NCI-H146 (cell line): ENCODE measurements around the gene SMOC1.

Experiments used
- DNase-seq: peaks from one replicate; lab custom pipeline; 2025; lab: John Stamatoyannopoulos, UW

Gene SMOC1

DNA sequence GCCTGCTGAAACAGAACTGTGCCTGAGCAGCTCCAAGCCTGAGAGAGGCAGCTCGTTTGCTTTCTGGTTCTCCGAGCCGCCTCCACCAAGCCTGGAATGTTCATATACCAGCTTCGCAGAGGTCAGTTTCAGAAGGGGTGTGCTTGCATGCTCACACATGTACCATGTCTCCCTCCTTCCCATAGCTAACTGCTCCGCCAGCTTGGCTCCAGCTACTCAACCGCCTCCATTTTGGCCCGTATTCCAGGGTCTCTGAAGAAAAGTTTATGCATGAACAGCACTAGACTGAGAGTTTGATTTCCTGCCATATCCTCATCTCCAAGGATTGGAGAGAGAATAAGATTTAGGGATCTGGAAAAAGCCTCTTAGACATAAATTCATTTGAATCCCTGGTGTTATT lies 103.7 kb downstream of the SMOC1 start:
- no peak for DNase-seq

DNA sequence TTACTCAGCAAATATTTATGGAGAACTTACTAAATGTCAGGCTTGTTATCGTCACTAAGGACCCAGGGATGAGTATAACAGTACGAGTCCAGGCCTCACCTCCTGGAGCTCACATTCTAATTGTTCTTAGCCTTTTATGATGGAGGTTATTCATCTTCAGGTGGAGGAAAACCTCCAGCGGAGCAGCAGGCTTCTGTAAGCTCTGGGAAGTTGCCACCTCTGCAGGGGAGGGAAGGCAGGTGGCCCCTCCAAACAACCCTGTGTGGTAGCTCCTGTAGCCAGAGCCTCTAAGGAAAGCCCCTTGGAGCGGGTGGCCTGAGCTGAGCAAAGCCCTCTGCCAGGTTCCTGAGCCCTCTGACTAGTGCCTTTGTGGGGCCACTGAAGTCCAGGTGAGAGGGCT lies 104.1 kb downstream of the SMOC1 start:
- no peak for DNase-seq

DNA sequence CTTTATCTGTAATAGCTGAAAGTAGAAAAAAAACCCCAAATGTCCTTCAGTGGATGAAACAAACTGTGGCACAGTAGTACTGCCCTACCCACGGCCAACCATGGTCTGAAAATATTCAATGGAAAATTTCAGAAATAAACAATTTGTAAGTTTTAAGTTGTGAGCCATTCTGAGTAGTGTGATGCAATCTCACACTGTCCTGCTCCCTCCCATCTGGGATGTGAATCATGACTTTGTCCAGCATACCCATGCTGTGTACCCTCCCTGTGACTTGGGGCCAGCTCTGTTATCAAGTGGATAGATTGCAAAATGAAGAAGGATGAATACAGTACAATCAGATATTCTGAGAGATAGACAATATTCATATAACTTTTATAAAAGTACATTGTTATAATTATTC lies 106.2 kb downstream of the SMOC1 start:
- DNase-seq: no peak

DNA sequence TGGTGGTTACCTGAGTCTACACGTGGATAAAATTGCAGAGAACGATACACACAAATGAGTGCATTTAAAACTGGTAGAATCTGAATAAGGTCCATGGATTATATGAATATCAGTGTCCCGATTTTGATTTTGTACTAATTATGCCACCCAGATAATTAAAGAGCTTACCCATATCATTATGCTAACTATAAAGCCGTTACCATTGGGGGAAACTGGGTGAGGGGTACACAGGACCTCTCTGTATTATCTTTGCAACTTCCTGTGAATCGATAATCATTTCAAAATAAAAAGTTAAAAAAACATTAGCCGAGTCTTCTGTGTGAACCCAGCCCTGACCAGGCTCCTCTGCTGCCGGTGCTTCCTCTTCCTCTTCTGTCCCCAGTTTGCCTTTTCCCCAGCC lies 107.1 kb downstream of the SMOC1 start:
- DNase-seq: no peak

DNA sequence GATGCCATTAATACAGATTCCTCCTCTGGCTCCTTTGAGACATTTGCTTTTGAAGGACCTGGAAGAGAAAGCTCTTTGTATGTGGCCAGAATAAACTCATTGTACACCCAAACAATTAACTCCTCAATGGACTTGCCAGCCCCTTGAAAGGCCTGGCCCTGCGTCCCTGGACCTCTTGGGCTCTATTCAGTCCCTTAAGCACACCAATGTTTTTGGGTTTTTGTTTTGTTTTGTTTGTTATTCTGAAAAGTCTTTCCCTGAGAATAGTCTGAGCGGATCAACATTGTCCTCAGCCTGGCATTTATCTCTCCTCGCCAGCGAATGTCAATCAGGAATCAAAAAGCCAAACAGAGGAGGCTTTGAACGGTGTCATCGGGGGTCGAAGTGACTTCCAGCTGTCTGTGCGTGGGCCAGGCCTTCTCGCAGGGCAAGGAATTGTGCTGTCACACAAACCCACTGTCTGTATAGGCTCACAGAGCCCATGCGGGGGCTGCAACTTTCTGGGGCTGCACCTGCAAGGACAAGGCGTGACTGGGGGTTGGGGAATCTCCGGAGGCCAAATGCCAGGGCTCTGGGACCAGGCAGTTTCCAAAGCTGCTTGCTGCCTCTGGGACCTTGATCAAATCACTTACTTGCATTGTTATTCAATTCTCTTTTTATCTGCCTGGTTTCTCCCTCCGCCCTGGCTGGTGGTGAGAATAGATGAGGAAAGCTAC lies 108.3 kb downstream of the SMOC1 start:
- no peak for DNase-seq

DNA sequence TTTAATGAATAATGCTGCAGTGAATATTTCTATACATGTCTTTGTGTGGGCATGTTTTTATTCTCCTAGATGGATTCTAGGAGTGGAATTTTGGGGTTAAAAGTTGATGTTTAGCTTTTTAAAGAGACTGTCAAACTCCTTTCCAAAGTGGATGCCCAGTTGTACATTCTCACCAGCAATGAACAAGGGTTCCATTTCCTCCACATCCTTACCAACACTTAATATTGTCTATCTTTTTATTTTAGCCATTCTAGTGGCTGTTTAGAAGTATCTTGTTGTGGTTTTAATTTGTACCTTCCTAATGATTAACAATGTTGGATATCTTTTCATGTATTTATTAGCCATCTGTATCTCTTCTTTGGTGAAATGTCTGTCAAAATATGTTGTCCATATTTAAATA lies 109.8 kb downstream of the SMOC1 start:
- no peak for DNase-seq

DNA sequence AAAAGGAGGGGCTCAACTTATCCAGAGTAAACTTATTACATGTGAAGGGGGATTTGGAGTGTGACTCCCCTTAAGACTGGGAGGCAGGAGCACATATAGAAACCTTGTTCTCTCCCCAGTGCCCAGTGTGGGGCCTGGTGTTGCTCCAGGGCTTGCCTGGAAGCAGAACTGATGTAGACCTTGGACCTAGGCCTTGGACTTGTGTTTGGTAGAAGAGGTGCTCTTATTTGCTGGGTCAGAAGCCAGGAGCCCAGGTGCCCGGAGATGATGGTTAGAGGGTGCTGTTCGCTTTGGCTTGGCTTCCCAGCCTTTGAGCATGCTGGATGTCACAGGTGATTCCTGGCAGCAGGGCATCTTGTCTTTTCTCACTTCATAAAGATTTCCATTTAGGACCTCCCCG lies 110.4 kb downstream of the SMOC1 start:
- no peak for DNase-seq

DNA sequence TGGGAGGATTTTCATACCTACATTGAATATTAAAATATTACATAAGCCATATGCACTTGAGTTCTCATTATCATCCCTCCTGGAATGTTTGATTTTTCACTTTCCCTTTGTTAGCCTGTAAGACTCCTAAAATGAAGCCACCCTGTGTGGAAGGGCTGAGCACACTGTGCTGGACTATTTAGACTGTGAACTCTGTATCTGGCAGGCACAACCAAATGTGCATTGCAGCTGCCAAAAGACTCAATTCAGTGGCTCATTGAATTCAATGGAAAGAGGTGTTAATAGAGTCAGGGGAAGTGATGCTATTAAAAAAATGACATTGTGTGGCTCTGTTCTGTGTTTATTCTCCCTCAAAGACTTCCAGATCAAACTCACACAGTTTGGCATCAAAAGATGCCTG lies 111.1 kb downstream of the SMOC1 start:
- no peak for DNase-seq

DNA sequence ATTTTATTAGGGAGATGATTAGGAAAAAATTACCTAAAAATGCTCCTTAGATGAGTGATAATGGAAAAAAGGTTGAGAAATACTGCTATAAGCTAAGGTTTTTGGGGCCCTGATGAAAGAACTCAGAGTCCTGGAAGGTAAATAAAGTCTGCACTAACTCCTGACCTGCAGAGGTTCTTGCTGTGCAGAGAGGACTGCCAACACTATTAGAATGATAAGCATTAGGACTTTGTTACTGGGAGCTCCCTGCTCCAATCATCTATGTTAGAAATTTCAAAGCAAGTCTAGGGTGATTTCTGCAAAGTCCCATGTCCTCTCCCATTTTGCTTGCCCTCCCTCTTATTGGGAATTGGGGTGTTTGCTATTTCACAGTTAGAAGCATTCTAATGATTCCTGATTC lies 112.2 kb downstream of the SMOC1 start:
- DNase-seq: no peak

DNA sequence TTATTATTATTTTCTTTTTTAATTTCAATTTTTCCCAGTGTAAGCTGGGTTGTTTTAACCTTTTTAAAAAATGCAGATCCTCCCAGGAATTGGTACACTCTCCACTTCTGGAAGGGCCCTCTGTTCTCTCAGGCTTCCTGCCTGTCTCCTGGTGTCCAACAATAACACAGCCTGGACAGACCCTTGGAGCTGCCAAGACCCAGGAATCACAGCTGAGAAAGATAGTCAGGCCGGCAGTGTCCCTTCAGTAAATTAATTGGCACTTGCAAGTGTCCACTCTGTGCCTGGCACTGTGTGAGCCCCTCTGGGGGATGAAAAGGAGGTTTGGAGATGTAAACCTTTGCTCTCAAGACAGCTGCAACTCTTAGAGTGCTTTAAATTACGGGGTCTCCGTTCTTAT lies 113.3 kb downstream of the SMOC1 start:
- DNase-seq: no peak

DNA sequence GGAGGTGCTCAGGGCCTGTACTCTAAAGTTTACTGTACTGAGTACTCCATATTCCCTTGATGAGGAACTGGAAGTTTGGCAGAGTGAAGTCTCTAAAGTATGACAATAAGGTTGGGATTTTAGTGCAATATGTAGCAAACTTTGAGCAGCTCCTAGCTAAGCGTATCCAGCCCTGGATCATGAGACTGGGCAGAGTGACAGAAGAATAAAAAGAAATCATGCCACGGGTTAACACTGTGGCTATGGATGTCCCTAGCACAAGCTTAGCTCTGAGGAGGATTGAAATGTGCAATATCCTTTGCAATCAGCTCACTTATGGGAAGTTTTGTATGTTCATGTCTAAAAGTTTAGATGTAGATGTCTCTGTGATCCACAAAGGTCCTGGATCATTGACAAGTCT lies 114.1 kb downstream of the SMOC1 start:
- DNase-seq: no peak

DNA sequence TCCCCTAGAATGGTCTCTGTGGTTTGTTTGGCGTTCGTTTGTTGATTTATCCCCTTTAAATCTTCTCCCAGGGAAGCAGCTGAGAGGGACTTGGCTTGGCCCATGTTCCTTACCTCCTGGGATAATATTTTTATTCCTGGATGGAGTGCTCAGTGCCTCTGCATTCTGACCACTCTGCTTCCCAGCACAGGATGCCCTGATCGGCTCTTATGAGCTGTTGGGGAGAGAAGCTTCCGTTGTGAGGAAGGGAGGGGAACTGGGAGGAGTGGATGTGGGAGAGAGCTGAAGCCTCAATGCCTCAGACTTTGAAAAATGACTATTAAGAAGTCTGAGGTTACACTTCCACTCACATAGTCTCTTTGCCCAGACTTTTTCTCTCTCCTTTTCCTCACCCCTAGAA lies 114.8 kb downstream of the SMOC1 start:
- DNase-seq: no peak

DNA sequence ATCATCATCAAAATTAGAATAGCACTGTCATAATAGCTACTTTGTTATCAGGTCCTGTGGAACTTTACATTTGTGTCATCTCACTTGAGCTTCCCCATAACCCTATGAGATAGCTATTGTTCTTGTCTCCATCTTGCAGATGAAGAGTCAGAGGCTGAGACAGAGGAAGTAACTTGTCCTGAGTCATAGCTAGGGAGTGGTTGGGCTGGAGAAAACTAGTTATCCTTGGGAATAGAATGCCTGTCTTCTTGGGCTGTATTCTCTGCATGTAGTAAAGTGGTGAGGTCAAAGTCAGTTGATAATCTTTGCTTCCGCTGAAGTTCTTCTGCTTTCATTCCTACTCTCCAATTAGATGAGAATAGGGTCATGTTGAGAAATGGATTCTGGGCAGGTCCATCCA lies 117.0 kb downstream of the SMOC1 start:
- DNase-seq: no peak

DNA sequence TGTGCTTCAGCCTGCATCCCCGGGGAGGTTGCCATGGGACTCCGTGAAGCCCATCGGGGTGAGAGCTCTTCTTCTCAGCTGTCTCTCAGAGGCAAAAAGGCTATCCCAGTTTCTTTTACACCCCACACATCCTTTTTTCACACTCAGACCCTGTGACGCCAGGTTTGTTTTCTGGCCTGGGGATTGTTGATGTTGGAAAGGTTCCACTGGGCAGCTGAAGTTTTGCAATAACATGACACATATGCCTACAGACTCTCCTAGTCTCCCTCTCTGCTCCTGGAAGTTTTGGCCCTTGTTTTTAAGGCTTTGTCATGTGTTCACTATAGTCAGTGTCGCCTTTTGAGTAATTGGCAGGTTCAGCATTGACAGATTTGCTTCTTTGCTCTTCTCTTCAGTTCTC lies 118.6 kb downstream of the SMOC1 start:
- no peak for DNase-seq

DNA sequence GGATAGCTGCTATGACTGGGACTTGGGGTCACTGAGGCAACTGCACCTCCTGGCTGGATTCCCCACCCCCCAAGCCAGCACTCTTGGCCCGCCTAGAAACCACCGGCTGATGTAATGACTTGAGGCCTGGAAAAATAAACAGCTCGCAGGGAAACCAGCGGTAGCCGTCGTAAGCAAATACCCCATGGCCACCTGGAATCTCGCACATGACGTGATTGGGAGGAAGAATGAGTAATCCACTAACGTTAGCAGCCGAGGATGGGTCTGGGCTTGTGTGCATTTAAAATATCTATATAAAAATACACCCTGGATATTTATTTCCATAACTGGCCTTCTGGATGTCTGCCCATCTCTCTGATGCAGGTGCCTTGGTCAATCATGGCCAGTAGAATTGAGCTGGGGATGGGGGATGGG lies 120.1 kb downstream of the SMOC1 start:
- peak; percentile 94 for DNase-seq

DNA sequence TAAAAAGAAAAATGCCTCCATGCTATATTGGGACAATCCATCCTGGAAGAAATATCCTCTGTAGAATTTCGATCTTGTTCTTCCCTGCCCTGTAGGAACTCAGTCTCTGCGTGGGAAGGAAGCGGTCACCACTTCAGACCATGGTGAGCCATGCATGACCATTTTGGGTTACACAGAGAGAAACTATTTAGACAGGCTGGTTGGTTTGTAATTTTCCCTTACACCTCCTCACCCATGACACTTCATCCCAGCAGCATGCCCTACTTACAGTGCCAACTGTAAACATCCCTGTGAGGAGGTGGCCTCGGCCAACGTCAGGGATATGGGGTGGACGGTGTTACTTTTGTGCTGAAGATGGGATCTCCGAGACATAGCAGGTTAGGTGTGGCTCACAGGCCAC lies 121.4 kb downstream of the SMOC1 start:
- no peak for DNase-seq

DNA sequence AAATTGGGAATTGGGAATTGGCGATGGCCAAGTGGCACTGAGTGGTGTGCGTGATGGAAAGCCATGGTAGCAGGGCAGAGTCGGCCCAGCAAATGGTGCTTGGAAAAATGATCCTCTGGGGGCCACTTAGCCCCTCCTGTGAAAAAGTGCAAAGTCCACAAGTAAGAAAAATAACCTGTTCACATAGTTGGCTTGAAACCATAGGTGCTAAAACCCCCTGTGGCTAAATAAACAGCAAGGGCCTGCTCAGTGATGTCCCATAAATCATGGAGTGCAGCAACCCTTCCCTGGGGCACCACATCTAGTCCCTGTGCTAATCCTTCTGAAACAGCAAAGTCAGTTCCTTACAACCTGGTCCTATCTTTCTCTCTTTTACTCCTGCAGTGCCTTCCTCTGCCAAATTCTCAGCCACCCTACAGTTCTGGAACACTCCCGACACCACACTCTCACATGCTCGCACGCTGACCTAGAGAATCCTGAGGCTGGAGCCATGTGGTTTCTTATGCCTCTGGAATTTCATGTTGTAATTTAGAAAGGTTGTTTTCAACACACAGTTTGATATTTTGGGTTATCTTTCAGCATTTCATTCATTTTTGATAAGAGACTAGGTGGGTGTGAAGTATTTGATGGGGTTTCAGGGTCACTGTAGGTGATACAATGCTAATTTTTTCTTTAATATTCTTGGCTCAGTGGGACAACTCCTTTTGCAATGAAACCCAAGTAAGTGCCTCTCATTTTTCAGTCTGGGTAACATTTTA lies 123.6 kb downstream of the SMOC1 start:
- DNase-seq: peak; percentile 94

DNA sequence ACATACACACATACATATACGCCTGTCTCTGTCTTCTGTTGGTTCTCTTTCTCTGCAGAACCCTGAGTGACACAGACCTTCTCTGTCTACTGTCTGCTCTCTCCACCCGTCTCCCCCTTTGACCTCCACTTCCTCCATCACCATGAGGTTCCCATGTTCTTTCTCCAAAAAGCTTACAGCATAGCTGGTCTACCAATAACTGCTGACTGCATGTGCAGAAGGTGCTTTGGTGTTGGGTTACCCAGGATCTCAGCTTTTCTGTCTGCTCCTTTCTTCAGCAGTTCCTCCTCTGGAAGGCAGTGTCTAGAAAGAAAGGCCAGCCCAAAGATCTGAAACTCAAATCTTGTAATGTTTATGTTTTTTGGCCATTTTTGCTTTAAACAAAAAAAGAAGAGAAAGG lies 125.6 kb downstream of the SMOC1 start:
- DNase-seq: no peak

DNA sequence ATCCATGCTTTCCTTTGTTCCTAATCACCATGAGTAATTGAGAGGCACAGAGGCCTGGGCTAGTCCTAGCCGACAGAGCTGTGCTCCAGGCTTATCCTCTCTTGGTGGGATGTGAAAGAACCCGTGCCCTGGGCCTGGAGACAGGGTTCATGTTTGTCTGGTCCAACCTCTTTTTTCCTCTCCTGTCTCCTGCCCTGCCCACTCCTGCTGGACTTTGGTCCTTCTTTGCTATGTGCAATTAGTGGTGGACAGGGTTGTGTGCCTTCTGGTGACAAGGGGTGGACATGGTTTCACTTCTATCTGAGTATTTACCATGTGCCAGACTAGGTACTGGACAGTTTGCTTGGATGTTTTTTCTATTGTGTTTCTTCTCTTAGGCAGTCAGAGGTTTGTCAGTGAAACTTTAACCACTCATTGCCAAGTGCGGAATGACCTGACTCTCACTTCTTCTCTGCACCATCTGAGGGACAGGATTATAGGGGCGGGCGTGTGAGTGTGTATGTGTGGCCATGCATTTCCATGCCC lies 126.1 kb downstream of the SMOC1 start:
- DNase-seq: peak; percentile 18

DNA sequence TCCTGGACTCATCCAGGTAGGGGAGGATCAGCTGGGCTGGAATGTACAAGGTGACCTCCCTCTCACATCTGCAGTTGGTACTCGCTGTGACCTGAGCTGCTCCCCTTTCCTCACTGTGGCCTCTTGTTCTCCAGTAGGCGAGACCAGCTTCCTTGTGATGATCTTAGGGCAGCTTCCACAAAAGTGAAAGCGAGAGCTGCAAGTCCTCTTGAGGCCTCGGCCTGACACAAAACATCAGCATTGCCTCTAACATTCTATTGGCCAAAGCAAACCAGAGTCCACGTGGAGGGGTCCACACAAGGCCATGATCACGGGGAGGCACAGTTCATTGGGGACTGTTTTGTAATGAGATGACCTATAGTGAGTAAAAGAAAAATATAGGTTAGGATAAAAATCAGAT lies 127.5 kb downstream of the SMOC1 start:
- DNase-seq: no peak

DNA sequence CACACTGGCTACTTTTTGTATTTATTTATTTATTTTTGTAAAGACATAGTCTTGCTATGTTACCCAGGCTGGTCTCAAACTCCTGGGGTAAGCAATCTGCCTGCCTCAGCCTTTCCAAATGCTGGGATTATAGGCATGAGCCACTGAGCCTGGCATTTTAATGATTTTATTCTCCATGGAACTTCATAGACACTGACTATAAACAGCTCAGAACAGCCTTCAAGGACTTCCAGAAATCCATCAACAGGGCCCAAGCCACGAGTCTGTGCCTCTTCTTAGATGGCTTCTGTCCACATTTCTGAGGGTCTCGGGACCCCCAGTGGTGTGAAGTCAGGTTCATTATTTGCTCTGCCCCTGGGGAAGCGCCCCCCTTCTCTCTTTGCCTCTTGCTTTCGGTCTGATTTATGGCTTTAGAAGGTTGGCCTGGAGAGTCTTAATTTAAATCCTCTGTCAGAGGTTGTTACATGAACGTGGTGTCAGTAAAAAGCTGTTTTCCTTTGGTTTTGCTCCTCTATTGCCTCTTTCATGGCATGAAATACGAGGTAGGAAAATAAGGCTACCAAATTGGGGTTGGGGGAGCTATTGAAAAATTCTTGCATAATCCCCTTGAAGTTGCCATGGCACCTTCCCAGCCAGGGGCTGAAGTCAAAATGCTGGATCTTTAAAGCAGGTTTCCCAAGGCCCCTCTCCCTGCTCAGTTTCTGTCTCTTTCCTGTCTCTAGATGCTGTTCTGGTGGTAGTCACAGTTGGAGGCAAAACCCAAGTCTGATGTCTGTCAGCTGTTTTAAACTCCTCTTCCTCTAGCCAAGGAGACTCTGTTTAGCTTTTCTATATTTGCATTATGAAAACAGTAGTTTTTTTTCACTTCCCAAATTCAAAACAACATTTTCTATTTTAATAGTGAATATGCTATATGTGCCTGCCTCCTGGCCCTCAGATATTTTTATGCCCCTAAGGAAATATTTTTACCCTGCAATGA lies 129.4 kb downstream of the SMOC1 start:
- no peak for DNase-seq

DNA sequence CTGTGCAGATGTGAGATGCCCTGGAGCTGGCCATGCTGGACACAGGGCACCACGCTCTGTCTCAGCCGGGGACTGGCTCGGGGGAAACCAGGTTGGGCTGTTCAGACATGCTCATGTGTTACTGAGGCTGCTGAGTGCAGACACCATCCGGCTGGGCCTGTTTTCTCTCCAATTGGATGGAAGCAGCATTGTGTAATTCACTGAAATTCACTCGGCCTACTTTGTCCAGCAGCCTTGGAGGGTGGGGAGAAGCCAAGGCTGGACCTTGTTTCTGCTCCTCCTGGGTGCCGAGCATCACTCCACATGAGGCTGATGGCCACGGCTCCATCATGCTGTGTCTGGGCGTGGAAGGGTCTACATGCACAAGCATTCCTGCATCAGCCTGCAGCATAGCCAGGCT lies 130.7 kb downstream of the SMOC1 start:
- no peak for DNase-seq
